GM18520 (cell line): ENCODE results near the gene TNP2.

Source experiments
- ATAC-seq: cut with Tn5 transposase; IDR thresholded peaks from one replicate; pipeline ENCODE4 v1.9.1; 2021; ENCODE audit not compliant: unreplicated experiment

The TNP2 gene

DNA sequence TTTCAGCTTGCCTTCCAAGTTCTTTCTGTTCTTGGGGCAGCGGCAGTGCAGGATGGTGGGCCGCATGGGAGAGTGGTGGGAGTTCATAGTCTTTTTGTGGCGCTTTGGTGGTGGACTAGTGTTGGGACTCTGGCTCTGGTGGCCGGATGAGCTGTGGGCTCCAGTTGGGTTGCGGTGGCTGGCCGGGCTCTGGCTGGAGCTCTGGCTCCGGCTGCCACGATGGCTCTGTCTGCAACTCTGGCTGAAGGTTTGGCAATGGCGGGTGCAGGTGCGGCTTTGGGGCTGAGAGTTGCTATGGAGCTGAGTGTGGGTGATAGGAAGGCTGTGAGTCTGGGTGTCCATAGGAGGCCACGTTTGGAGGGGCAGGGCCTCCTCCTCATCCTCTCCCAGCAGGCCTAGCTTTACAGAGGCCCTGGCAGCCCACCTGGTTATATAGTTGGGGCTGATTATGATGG, at the start of gene TNP2:
TSS of gene TNP2 (minus strand) at position 405 of the 455 bp plus-strand sequence. CDS start at position 342, 63 bp downstream.
- no peak for ATAC-seq

- no peak for ATAC-seq
These were observed 49.7 kb upstream of the TNP2 start for GRCh38 chr16:11318817-11319216.

GRCh38 chr16:11316331-11317015, 47.3 kb upstream of the TNP2 start:
- ATAC-seq: no peak

DNA sequence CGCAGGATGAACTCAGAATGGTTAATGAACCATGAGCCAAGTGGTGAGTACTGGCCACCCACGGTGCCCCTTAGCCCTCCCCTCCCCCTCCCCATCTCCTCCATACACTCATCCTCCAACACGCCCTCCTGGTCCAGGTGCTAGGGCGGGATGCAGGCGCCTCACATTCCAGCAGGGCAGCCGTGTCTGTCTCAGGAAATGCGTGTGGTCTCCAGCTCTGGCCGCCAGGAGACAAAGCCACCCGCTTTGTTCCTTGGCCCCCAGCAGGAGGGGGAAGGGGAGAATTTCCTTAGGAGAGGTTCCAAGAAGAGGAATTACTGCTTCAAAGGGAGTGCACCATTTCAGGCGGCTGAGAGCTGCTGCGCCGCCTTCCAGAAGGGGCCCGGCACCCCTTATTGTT, 46.4 kb upstream of the TNP2 start:
- no peak for ATAC-seq

GRCh38 chr16:11314309-11314894, 45.3 kb upstream of the TNP2 start:
- ATAC-seq: no peak

DNA sequence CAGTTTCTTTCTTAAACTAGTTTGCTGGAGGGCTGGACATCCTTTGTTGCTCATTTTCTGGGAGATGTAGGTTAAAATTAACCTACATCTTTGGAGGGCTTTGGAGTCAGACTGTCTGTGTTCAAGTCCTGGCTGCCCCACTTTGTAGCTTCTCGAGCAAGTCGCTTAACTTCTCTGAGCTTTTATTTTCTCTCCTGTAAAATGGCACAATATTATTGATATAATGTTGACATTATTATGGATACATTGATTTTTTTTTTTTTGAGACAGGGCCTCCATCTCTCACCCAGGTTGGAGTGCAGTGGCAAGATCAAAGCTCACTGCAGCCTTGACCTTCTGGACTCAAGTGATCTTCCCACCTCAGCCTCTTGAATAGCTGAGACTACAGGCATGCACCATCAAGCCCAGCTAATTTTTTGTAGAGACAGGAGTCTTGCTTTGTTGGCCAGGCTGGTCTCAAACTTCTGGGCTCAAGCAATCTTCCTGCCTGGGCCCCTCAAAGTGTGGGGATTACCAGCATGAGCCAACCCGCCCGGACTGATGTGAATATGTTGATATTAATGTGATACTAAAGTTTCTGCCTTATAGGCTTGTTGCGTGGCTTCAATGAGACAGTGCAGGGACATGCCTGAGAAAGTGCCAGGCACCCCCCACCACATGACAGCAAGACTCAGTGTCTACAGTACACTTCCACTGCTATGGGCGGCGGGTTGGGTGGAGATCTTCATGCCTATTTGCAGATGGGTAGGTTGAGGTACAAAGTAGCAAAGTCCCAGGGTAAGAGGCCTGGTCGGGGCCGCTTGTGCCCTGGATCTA, 44.6 kb upstream of the TNP2 start:
- no peak for ATAC-seq

DNA sequence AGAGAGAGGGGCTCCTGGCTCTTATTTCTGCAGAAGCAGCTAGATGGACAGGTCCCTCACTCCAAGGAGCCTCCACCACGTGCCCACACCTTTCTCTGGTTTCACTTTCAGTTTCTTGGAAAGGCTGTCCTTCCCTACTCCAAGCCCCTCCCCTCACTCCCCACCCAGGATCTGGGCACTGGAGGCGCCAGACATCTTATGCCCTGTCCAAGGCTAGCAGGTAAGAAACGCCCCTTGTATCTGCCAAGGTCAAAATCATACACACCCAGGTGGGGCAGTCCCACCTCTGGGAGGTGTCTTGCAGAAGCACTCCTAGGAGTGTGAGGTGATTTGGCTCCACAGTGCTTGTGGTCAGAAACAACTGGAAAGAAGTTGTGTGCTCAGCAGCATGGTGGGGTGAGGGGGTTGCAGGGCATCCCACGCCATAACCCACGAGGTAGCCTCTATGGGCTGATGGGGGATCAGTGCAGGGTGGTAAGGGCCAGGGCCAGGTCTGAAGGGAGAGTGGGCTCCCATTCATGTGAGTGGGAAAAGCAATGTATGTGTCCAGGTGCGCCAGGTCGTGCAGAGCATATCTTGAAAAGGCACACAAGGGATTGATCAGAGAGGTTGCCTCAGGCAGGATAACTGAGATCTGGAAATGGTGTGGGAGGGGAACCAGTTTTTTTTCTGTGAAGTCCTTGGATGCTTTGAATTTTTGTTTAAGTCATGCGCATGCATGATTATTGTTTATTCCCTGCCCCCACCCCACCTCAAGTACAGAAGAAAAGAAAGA, 43.8 kb upstream of the TNP2 start:
- no peak for ATAC-seq

DNA sequence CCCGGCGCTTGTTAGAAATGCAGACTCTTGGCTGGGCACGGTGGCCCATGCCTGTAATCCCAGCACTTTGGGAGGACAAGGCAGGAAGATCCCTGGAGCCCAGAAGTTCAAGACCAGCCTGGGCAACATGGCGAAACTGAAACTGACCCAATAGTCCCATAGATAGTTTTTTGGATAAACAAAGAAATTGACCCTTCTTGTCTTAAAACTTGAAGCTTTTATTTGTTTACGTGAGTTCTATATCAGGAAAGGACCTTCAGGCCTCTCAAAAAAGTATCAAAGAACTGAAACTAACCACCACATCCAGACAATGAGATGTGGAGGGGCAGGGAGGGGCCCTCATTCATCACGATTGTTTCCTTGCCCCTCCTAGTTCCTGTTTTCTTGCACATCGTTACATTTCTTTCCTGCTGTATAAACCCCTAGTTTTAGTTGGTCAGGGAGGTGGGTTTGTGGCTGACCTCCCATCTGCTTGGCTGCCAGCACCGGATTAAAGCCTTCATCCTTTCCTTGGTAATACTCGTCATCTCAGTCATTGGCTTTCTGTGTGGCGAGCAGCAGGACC, 42.0 kb upstream of the TNP2 start:
- peak; percentile 30 for ATAC-seq

GRCh38 chr16:11310634-11310977, 41.5 kb upstream of the TNP2 start:
- no peak for ATAC-seq

GRCh38 chr16:11309895-11310633, 40.9 kb upstream of the TNP2 start:
- ATAC-seq: peak; percentile 37

- no peak for ATAC-seq
These were observed 39.6 kb upstream of the TNP2 start for GRCh38 chr16:11308493-11309283.

- ATAC-seq: no peak
These were observed 38.7 kb upstream of the TNP2 start for GRCh38 chr16:11307639-11308492.

DNA sequence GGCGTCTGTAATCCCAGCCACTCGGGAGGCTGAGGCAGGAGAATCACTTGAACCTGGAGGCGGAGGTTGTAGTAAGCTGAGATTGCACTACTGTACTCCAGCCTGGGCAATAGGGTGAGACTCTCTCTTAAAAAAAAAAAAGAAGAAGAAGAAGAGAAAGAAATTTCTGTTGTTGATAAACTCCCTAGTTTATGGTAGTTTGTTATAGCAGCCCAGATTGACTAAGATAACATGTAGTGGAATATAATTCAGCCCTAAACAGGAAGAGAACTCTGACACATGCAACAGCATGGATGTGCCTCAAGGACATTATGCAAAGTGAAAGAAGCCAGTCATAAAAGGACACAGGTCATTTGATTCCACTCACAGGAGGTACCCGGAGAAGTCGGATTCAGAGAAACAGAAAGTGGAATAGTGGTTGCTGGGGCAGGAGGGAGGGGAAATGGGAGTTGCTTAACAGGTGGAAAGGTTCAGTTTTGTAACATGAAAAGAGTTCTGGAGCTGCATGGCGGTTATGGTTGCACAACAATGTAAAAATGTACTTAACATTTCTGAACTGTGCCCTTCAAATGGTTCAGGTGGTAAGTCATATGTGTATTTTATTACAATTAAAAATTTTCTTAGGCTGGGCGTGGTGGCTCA, 38.0 kb upstream of the TNP2 start:
- no peak for ATAC-seq

- ATAC-seq: no peak
These were observed 37.3 kb upstream of the TNP2 start for GRCh38 chr16:11306381-11306780.

GRCh38 chr16:11303405-11304138, 34.4 kb upstream of the TNP2 start:
- ATAC-seq: no peak

DNA sequence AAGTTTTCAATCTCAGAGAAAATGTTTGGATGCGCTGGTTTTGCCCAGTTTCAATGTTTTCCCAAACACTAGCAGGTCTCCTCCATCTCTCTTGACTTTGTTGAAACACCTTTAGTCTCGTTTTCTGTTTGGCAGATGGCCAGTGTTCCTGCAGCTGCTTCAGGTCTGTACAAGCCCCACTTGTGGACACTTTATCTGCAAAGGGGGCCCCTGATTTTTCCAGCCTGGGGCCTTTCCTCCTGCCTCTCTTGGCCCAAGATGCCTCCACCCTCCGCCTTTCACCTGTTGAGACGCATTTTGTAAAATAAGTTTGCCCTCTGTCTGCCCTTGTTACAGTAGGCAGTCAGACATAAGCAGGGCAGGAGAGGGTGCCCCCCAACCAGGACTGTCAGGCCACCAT, 33.9 kb upstream of the TNP2 start:
- no peak for ATAC-seq
